ENCODE data around the gene TRIM66. TPM values are rescaled to one million over a fixed set of nuclear protein-coding genes. Genes with fewer than 3 reads are reported as not detected.

Gene TRIM66
- polyA plus RNA-seq, 3 donors = 0.04 to 12.0 (median 0.47) TPM

DNA sequence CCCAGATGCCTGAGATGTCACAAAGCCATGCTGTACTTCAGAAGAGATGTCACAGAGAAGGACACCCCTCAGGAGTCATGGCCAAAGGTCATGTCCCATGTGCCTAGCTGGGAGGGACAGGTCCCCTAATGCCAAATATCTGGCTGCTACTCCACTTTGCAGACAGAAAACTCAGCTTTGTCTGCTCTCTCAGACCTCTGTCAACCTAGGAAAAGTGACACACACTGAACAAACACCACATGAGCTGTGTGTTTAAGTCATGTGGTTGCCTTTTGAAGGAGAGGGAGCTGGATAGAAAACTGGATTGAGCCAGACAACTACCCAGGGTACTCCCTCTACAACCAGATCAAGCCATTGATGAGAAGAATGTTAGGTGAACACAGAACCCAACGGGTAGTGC lies 3.5 kb downstream of the TRIM66 start:
- Mint-ChIP-seq H3K4me1 (peaks cover 18% of the 10 kb centered on the region), H3K27me3 (ENCODE audit: low read depth in 3 of 3) (no peaks in the 10 kb centered on the region), H3K36me3 (peaks cover 9 to 11% of the 10 kb centered on the region in 2 donors), H3K27ac (no peak overlapping the region), H3K4me3 (no peak overlapping the region), H3K9me3 (peaks cover 0 to 6% (median 0%) of the 10 kb centered on the region in 7 donors)
- Histone ChIP-seq H3K9me3 (replicated peaks in 1 of 2; ENCODE audit: control insufficient read depth in 1 of 2, insufficient read depth in 1 of 2, low read length in 2 of 2) (no peaks in the 10 kb centered on the region), H3K4me3 (replicated peaks in 1 of 3; ENCODE audit: low read depth in 2 of 3, low read length in 3 of 3) (no peak overlapping the region), H2AFZ (ENCODE audit: insufficient read depth, low read depth, low read length, poor library complexity, severe bottlenecking) (no peak overlapping the region), H3K36me3 (replicated peaks in 1 of 2; ENCODE audit: control insufficient read depth in 1 of 2, insufficient read depth in 2 of 2, low read length in 2 of 2) (peaks cover 19 to 39% of the 10 kb centered on the region in 2 donors), H3K4me1 (ENCODE audit: control insufficient read depth in 1 of 2, insufficient read depth in 2 of 2, low read length in 2 of 2) (peaks cover 16 to 20% of the 10 kb centered on the region in 2 donors), H3K9ac (ENCODE audit: insufficient read depth, low read length, poor library complexity, severe bottlenecking) (no peak overlapping the region), H3K27ac (ENCODE audit: low read depth in 1 of 2, low read length in 2 of 2) (no peak overlapping the region), H3K27me3 (ENCODE audit: control insufficient read depth in 2 of 2, insufficient read depth in 2 of 2, low read length in 2 of 2) (no peaks in the 10 kb centered on the region), H4K20me1 (ENCODE audit: insufficient read depth, low read length) (peaks cover 9% of the 10 kb centered on the region), H3K79me2 (ENCODE audit: insufficient read depth, low read length) (peaks cover 26% of the 10 kb centered on the region), H3K4me2 (replicated peaks; ENCODE audit: extremely low read depth, low read length, poor library complexity, severe bottlenecking) (no peak overlapping the region)
- WGBS (ENCODE audit: insufficient coverage) = no CpG with 5 or more reads among the region's 1 CpG
- TF ChIP-seq CTCF (IDR thresholded peaks at IDR 0.05) = no peak
- DNase-seq = no peak
- intact Hi-C loops (cut with micrococcal nuclease) = loop anchor here in 1 of 2 donors (10.0 kb wide), 1 partner anchor 286 kb away; the partner anchor contains the start of gene TMEM9B

GRCh38 chr11:8676458-8676857 lies 6.0 kb downstream of the TRIM66 start:
- Mint-ChIP-seq H3K9me3 (peaks cover 0 to 4% (median 0%) of the 10 kb centered on the region in 7 donors), H3K4me1 (peaks cover 1% of the 10 kb centered on the region), H3K36me3 (peaks cover 21 to 23% of the 10 kb centered on the region in 2 donors), H3K27ac (no peak overlapping the region), H3K4me3 (no peak overlapping the region), H3K27me3 (ENCODE audit: low read depth in 3 of 3) (no peaks in the 10 kb centered on the region)
- Histone ChIP-seq H3K9me3 (replicated peaks in 1 of 2; ENCODE audit: control insufficient read depth in 1 of 2, insufficient read depth in 1 of 2, low read length in 2 of 2) (no peaks in the 10 kb centered on the region), H3K9ac (ENCODE audit: insufficient read depth, low read length, poor library complexity, severe bottlenecking) (no peak overlapping the region), H3K4me1 (ENCODE audit: control insufficient read depth in 1 of 2, insufficient read depth in 2 of 2, low read length in 2 of 2) (peaks cover 1% of the 10 kb centered on the region in 2 donors), H2AFZ (ENCODE audit: insufficient read depth, low read depth, low read length, poor library complexity, severe bottlenecking) (no peak overlapping the region), H3K27me3 (ENCODE audit: control insufficient read depth in 2 of 2, insufficient read depth in 2 of 2, low read length in 2 of 2) (no peaks in the 10 kb centered on the region), H3K4me2 (replicated peaks; ENCODE audit: extremely low read depth, low read length, poor library complexity, severe bottlenecking) (no peak overlapping the region), H3K4me3 (replicated peaks in 1 of 3; ENCODE audit: low read depth in 2 of 3, low read length in 3 of 3) (no peak overlapping the region), H3K79me2 (ENCODE audit: insufficient read depth, low read length) (peaks cover under 1% of the 10 kb centered on the region), H3K27ac (ENCODE audit: low read depth in 1 of 2, low read length in 2 of 2) (no peak overlapping the region), H3K36me3 (replicated peaks in 1 of 2; ENCODE audit: control insufficient read depth in 1 of 2, insufficient read depth in 2 of 2, low read length in 2 of 2) (peaks cover 30 to 53% of the 10 kb centered on the region in 2 donors), H4K20me1 (ENCODE audit: insufficient read depth, low read length) (no peaks in the 10 kb centered on the region)
- no peak for DNase-seq
- no CpG with 5 or more reads among the region's 1 CpG for WGBS (ENCODE audit: insufficient coverage)
- no peak for TF ChIP-seq CTCF (IDR thresholded peaks at IDR 0.05)
- intact Hi-C loops (cut with micrococcal nuclease) = loop anchor here in 1 of 2 donors (10.0 kb wide), 1 partner anchor 288 kb away; the partner anchor contains the start of gene TMEM9B
